Activated T-helper 9 cell treated with anti-CD3 and anti-CD28 coated beads, Interleukin-2, amount 50 U/mL, for 16 hours (primary cell): Measurements from ENCODE around the gene C1QTNF3.
A peak's percentile ranks its signal among the peaks of the same experiment; 100 is the strongest.
"Not testable (repeated sequence)": the region's sequence is repeated elsewhere in the genome, so short reads cannot be mapped to it uniquely, and the experiment has no call there.

Experiments
- DNase-seq: peaks from one replicate; pipeline ENCODE4 v3.0.0-alpha.2; 2020; ENCODE audit warnings: low read depth

The C1QTNF3 gene

GRCh38 chr5:34021334-34021733 lies 21.7 kb downstream of the C1QTNF3 start:
- no peak for DNase-seq

DNA sequence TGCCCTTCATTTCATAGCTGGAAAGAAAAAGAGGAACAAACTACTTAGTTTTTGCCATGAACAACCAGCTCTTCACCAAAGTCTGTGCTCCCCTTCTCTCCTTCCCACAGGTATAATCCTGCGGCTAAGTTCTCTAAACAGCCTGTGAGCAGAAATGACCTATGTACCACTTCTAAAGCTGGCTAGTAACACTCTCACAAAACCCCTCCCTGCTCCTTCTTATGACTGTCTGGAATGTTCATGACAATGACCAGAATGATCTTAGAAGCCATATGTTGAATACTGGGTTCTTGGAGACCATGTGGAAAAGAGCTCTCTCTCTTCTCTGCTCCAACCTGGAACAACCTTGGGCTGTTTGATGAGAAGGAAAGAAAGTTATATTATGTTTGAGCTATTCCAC lies 22.3 kb downstream of the C1QTNF3 start:
- DNase-seq: no peak

- no peak for DNase-seq
Measured at GRCh38 chr5:34017254-34017653, 25.8 kb downstream of the C1QTNF3 start.

DNA sequence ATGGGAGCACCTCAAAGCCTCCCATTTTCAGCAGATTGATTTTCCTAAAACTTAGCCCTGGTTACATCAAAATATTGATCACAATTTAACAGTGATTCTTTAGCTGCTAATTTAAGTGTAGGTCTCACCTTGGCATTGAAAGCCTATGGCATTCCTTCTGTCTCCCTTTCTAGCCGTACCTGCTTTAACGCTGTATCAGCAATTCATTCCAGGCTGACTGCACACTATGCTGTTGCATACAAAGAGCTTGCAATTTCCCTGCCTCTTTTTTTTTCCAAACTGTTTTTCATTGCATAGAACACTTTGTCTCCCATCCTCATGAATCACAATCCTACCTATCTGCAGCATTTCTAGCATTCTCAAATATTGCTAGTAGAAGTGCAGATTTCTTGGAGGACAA lies 26.3 kb downstream of the C1QTNF3 start:
- DNase-seq: no peak

DNA sequence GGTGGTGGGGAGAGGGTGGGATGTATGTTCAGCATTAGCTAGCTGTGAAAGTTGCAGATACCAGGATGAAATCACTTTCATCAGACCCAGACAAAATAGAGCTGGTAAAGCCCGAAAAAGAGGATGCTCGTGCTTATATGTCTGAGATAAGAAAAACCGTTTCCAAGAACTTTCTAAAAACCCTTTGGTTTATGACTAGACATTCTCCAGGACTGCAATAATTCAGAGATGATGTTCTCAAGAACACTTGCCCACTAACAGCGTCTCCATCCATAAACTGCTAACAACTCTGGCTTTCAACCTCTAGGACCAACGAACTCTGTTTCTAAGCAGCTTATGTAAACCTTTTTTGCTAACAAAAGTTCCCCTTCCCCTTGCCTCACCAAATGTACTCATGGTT lies 26.8 kb downstream of the C1QTNF3 start:
- no peak for DNase-seq

GRCh38 chr5:34015120-34015822 lies 27.7 kb downstream of the C1QTNF3 start:
- DNase-seq: no peak

DNA sequence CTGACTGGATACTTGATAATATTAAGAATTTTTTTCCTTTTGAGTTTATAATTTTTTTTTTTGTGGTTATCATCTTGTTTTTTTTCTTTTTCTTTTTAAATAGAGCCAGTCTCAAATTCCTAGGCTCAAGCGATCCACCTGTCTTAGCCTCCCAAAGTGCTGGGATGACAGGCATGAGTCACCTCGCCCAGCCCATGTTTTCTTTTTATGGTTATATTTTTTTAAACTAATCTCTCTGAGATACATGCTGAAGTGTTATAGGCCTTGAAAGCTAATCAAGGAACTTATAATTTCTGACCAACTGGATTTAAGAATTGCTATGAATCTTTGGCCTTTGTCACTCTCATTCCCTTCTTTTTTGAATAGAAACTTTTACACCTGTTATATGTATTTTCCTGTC lies 28.4 kb downstream of the C1QTNF3 start:
- no peak for DNase-seq

DNA sequence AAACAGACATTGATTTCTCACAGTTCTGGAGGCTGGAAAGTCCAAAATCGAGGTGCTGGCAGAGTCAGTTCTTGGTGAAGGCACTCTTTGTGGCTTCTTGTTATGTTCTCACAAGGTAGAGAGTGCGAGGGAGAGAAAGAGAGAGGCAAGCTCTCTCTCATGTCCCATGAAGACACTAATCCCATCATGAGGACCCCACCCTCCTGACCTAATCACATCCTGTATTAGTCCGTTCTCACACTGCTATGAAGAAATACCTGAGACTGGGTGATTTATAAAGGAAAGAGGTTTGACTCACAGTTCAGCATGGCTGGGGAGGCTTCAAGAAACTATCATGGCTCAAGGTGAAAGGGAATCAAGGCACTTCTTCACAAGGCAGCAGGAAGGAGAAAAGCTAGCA lies 29.5 kb downstream of the C1QTNF3 start:
- no peak for DNase-seq

GRCh38 chr5:34012791-34013190 lies 30.2 kb downstream of the C1QTNF3 start:
- DNase-seq: no peak

DNA sequence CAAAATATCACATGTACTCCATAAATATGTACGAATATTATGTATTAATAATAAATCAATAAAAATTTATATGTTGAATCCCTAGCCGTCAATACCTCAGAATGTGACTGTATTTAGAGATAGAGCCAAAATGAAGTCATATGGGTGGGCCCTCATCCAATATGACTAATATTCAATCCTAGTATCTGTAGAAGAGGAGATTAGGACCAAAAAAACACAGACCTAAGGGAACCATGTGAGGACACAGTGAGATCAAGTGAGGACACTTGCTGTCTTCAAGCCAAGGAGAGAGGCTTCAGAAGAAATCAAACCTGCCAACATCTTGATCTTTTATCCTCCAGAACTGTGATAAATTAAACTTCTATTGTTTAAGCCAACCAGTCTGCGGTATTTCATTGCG lies 31.5 kb downstream of the C1QTNF3 start:
- DNase-seq: no peak

DNA sequence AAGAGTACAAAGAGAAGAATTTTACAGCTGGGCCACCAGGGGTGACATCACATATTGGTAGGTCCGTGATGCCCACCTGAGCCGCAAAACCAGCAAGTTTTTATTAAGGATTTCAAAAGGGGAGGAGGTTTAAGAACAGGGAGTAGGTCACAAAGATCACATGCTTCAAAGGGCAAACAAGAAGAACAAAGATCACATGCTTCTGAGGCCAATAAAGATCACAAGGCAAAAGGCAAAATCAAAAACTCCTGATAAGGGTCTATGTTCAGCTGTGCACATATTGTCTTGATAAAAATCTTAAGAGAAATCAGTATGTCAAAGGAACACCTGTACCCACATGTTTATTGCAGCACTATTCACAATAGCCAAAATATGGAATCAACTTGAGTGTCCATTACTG lies 32.9 kb downstream of the C1QTNF3 start:
- DNase-seq: not testable (repeated sequence)

GRCh38 chr5:34009610-34010009 lies 33.4 kb downstream of the C1QTNF3 start:
- no peak for DNase-seq

DNA sequence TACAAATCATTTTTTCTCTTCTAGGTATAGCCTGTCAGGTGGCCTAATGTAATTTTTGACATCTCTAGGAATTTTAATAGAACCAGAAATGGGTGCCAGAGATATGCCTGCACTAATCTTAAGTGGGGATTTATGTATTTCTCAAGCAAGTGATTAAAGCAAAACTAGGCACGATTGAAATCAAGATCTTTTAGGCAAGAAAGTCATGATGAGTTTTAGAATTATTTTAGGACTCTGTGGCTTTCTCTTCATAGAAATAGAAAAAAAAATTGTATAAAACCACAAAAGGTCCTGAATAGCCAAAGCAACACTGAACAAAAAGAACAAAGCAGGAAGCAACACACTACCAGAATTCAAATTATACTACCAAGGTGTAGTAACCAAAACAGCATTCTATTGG lies 34.2 kb downstream of the C1QTNF3 start:
- no peak for DNase-seq

- peak; percentile 85 for DNase-seq
Measured at GRCh38 chr5:34007621-34008600, 35.1 kb downstream of the C1QTNF3 start, which contains the start of gene AMACR. TSS of gene AMACR (minus strand) at chr5:34008050. CDS start at chr5:34008019, 31 bp downstream.

DNA sequence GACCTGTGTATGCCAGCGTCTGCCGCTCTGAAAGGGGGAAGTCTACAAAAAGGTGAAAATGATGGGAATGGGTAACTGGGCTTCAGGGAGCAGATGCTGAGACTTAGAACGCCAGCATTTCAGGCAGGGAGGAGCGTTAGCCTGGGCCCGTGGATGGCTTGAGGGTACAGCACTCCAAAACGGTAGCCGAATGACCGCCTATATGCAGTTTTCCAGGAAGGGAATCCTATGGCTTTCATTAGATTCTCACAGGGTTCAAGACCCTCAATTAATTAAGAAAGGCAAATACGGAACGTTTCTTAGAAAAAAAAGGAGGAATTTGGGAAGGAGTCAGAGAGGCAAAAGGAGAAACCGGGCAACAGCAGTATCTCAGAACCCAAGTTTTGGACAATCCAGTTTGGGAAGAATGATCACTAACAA lies 35.8 kb downstream of the C1QTNF3 start:
- no peak for DNase-seq

- DNase-seq: no peak
Measured at GRCh38 chr5:34005681-34006080, 37.3 kb downstream of the C1QTNF3 start.

- DNase-seq: no peak
Measured at GRCh38 chr5:34005211-34005610, 37.8 kb downstream of the C1QTNF3 start.

GRCh38 chr5:34003941-34004340 lies 39.1 kb downstream of the C1QTNF3 start:
- DNase-seq: no peak

DNA sequence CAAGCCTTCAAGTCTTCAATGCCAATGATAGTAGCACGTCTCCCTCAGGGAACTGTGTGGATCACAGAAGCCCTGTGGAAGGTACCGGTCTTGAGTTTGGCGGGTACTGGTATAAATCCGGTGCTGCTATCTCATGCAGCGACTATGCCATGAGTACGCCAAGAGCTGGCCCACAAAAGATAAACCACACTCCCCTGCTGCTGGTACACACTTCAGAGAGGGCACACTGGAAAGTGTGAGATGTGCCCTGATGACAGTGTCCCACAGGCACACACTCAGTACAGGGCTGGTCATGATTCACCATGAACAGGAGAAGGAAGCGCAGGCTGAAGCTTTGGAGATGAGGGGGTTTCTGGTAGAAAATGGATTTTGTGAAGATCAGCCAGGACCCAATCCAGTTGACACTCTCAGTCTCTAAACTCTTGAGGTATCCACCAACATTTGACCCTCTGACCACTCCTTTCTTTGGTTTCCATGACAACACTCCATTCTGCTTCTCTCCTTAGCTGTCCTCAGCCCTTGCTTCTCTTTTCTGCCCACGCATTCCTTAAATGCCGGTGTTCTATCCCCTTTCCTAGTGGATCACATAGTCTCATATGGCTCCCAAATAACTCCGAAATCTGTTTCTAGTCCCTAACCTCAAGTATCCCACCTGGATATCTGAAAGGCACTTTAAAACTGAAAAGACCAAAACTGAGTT lies 40.2 kb downstream of the C1QTNF3 start:
- DNase-seq: no peak

DNA sequence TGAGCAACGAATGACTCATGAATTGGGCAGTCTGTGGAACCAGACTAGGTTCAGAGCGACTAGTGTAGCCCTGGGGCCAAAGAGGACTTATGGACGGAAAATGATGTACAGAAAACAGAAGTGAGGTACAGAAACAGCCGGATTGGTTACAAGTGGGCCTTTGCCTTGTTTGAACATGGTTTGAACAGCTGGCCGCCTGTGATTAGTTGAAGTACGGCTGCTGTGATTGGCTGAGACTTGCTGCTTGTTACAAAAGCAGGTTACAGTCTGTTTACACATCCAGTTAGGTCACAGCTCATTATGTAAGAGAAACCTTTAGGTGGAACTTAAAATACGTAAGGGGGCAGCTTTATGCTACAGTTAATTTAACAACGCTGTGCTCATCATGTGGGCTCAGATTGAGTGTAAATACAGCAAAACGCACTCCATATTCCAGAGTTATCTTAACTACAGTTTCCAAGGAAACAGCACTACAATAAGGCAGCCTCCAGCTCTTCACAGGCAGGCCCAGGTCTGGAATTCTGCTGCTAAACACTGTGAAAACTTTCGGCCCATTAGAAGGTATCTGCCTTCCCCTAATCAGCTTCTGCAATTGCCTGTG lies 41.7 kb downstream of the C1QTNF3 start:
- no peak for DNase-seq

DNA sequence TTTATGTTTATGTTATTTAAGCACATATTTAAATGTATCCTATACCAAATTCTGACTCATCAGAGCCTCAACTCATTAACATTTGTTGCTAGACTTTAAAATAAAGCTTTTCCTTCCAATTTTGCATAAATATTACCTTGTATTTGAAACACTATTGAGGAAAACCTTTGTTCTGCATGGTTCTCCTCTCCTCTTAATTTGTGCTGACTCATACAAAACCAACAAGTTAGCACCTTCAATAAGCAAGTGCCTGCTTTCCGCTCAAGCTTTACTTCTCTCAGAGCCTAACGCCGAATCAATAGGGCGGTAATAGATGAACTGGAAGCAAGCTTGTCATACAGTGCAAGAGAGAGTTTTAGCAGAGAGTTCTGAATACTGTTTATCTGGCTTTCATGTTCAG lies 43.0 kb downstream of the C1QTNF3 start:
- DNase-seq: no peak

GRCh38 chr5:33997331-33997983 lies 45.6 kb downstream of the C1QTNF3 start:
- DNase-seq: no peak
